GM23338 (cell line): ENCODE results near the gene LRRC2. TPM values are rescaled to one million over a fixed set of nuclear protein-coding genes. Genes with fewer than 3 reads are reported as not detected.
A peak's percentile ranks its signal among the peaks of the same experiment; 100 is the strongest.

Source experiments
- ATAC-seq: fragments of 200-7000 bp; cut with Tn5 transposase; 3 replicates; pipeline ENCODE4 v1.9.1; 2020
- DNase-seq: peaks from one replicate; pipeline ENCODE4 v3.0.0-alpha.2; 2015; ENCODE audit warnings: low spot score
- H2AFZ ChIP-seq: fragments of 200-600 bp; sonication (generic); 2 replicates; pipeline ENCODE4 v1.8.0; 2016; ENCODE audit warnings: antibody characterized with exemption, mild to moderate bottlenecking, moderate library complexity
- H3F3A ChIP-seq: fragments of 200-600 bp; sonication (generic); replicated peaks from 2 replicates; pipeline ENCODE4 v1.8.0; 2017; ENCODE audit warnings: antibody characterized with exemption, mixed run types, low read depth
- H3K27ac ChIP-seq: fragments of 200-600 bp; sonication (generic); 2 replicates; pipeline ENCODE4 v1.6.1; 2016; ENCODE audit warnings: low read depth
- H3K27me3 ChIP-seq: fragments of 200-600 bp; sonication (generic); 2 replicates; pipeline ENCODE4 v1.8.0; 2016; ENCODE audit warnings: mild to moderate bottlenecking, mixed run types, moderate library complexity; ENCODE audit not compliant: insufficient read depth
- H3K36me3 ChIP-seq: fragments of 200-600 bp; sonication (generic); 2 replicates; pipeline ENCODE4 v1.8.0; 2016; ENCODE audit warnings: mild to moderate bottlenecking; ENCODE audit not compliant: insufficient read depth
- H3K4me1 ChIP-seq: fragments of 200-600 bp; sonication (generic); 2 replicates; pipeline ENCODE4 v1.8.0; 2016; ENCODE audit warnings: mild to moderate bottlenecking, moderate library complexity; ENCODE audit not compliant: insufficient read depth
- H3K4me2 ChIP-seq: fragments of 200-600 bp; sonication (generic); 2 replicates; pipeline ENCODE4 v1.7.1; 2017; ENCODE audit warnings: mixed run types
- H3K4me3 ChIP-seq: fragments of 200-600 bp; sonication (generic); 2 replicates; pipeline ENCODE4 v1.6.1; 2016; ENCODE audit warnings: mixed run types
- H3K79me2 ChIP-seq: fragments of 200-600 bp; sonication (generic); replicated peaks from 2 replicates; pipeline ENCODE4 v1.8.0; 2017; ENCODE audit warnings: mild to moderate bottlenecking; ENCODE audit not compliant: insufficient read depth
- H3K9me2 ChIP-seq: fragments of 200-600 bp; sonication (generic); 2 replicates; pipeline ENCODE4 v1.8.0; 2017; ENCODE audit not compliant: insufficient read depth
- H4K20me1 ChIP-seq: fragments of 200-600 bp; sonication (generic); replicated peaks from 2 replicates; pipeline ENCODE4 v1.8.0; 2017; ENCODE audit warnings: mild to moderate bottlenecking; ENCODE audit not compliant: insufficient read depth
- H3K27ac Mint-ChIP-seq: 2 replicates; pipeline ENCODE4 v1.8.0; 2020; ENCODE audit warnings: inconsistent platforms, mild to moderate bottlenecking, moderate library complexity, mixed read lengths
- H3K27me3 Mint-ChIP-seq: 3 replicates; pipeline ENCODE4 v1.8.0; 2022; ENCODE audit warnings: low read depth, mild to moderate bottlenecking, moderate library complexity, mixed read lengths, inconsistent platforms; ENCODE audit not compliant: insufficient read depth, poor library complexity
- H3K36me3 Mint-ChIP-seq: 3 replicates; pipeline ENCODE4 v1.8.0; 2021; ENCODE audit warnings: low read depth, mild to moderate bottlenecking, inconsistent platforms, moderate library complexity, mixed read lengths
- H3K4me1 Mint-ChIP-seq: 3 replicates; pipeline ENCODE4 v1.8.0; 2020; ENCODE audit warnings: mild to moderate bottlenecking, inconsistent platforms, mixed read lengths
- H3K4me3 Mint-ChIP-seq: 3 replicates; pipeline ENCODE4 v1.8.0; 2021; ENCODE audit warnings: moderate library complexity, mild to moderate bottlenecking, inconsistent platforms, mixed read lengths
- H3K9me3 Mint-ChIP-seq: 3 replicates; pipeline ENCODE4 v1.8.0; 2020; ENCODE audit warnings: moderate library complexity, mild to moderate bottlenecking, inconsistent platforms, mixed read lengths
- JUNB ChIP-seq: IDR thresholded peaks from one replicate; pipeline ENCODE4 v1.6.1; 2016; ENCODE audit warnings: antibody characterized with exemption; ENCODE audit not compliant: unreplicated experiment
- NANOG ChIP-seq: IDR thresholded peaks from 2 replicates; pipeline ENCODE4 v1.6.1; 2016; ENCODE audit warnings: antibody characterized with exemption, borderline replicate concordance
- POLR2AphosphoS5 ChIP-seq: IDR thresholded peaks from 2 replicates; pipeline ENCODE4 v1.6.1; 2016; ENCODE audit warnings: antibody characterized with exemption, low read depth
- STAT1 ChIP-seq: IDR thresholded peaks from one replicate; pipeline ENCODE4 v1.6.1; 2016; ENCODE audit warnings: antibody characterized with exemption; ENCODE audit not compliant: unreplicated experiment
- ZNF331 ChIP-seq: fragments of 250-450 bp; sonication (Bioruptor Pico); IDR thresholded peaks from 2 replicates; pipeline ENCODE4 v1.5.0; 2020; ENCODE audit warnings: low read depth, mild to moderate bottlenecking, moderate library complexity
- ZNF462 ChIP-seq: fragments of 250-450 bp; sonication (Bioruptor Pico); IDR thresholded peaks from 2 replicates; pipeline ENCODE4 v1.5.0; 2020; ENCODE audit warnings: mild to moderate bottlenecking, moderate library complexity
- polyA plus RNA-seq: library from polyadenylated mRNA; unstranded; fragments of >200 nt; fragmentation: Nextera tagmentation; extraction: Ambion mirVana; gene quantifications from 2 replicates; pipeline ENCODE4 v1.2.1, GENCODE V29; 2016
- total RNA-seq: library from RNA; depleted of rRNA; stranded (reverse); fragments of >200 nt; shearing (Covaris generic); gene quantifications from 2 replicates; pipeline ENCODE4 v1.2.3, GENCODE V29; 2014
- TF ChIP-seq, protein P1 (sequence below), 2 experiments: fragments of 200-600 bp in 1 of 2; sonication (generic) in 1 of 2; conservative IDR thresholded peaks; 2 replicates each; pipeline versions ENCODE4 v1.5.1 to v1.6.1; 2016 to 2017; ENCODE audit warnings: antibody characterized with exemption in 2 of 2, low read depth in 2 of 2, mild to moderate bottlenecking in 2 of 2, moderate library complexity in 1 of 2

LRRC2 gene
- total and polyA plus RNA-seq, 2 experiments from 2014 or later, result 6.5 to 7.1 TPM

GRCh38 chr3:46544771-46545503 is 21.2 kb downstream of the LRRC2 start:
- Histone ChIP-seq H2AFZ (no peak overlapping the region), H3K27me3 (no peaks in the 10 kb centered on the region), H3K79me2 (peaks cover 5% of the 10 kb centered on the region; the same call in 1 of the 2 replicates), H3K9me2 (no peaks in the 10 kb centered on the region), H3K36me3 (peaks cover 10% of the 10 kb centered on the region), H3F3A (peaks cover 6% of the 10 kb centered on the region; the same call in 1 of the 2 replicates), H3K4me3 (no peak overlapping the region), H3K27ac (peak overlapping the region; percentile 84), H4K20me1 (no peaks in the 10 kb centered on the region), H3K4me2 (peak overlapping the region; percentile 9), H3K4me1 (peaks cover 32% of the 10 kb centered on the region)
- peak; percentile 48 for ATAC-seq
- Mint-ChIP-seq H3K27me3 (peaks cover 23% of the 10 kb centered on the region), H3K4me1 (peaks cover 47% of the 10 kb centered on the region), H3K36me3 (peaks cover 31% of the 10 kb centered on the region), H3K9me3 (peaks cover 25% of the 10 kb centered on the region), H3K27ac (no peak overlapping the region), H3K4me3 (no peak overlapping the region)
- TF ChIP-seq, protein P1, sequence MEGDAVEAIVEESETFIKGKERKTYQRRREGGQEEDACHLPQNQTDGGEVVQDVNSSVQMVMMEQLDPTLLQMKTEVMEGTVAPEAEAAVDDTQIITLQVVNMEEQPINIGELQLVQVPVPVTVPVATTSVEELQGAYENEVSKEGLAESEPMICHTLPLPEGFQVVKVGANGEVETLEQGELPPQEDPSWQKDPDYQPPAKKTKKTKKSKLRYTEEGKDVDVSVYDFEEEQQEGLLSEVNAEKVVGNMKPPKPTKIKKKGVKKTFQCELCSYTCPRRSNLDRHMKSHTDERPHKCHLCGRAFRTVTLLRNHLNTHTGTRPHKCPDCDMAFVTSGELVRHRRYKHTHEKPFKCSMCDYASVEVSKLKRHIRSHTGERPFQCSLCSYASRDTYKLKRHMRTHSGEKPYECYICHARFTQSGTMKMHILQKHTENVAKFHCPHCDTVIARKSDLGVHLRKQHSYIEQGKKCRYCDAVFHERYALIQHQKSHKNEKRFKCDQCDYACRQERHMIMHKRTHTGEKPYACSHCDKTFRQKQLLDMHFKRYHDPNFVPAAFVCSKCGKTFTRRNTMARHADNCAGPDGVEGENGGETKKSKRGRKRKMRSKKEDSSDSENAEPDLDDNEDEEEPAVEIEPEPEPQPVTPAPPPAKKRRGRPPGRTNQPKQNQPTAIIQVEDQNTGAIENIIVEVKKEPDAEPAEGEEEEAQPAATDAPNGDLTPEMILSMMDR (conservative IDR thresholded peaks at IDR 0.05; ENCODE audit: low read depth in 2 of 2), result peak; percentile 15 to 71; a peak in 2 of 4 replicates
- TF ChIP-seq NANOG, result no peak
- peak; percentile 52 for DNase-seq

DNA sequence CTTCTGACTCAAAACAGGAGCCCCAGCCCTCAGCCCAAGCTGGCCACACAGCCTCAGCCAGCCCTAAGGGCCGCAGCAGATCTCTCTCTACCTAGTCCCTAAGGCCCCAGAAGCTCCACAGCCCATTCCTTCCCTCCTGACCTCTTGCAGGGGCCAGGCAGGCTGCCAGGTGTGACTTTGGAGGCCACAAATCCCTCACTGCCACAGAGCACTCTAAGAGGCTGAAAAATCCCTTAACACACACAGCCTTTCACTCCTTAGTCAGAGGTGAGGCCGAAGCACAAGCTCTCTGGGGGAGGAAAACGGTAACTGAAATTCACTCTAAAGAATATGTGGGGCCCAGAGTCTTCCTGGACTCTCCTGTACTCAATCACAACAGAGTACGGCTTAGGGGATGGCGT is 23.3 kb downstream of the LRRC2 start:
- Histone ChIP-seq H3F3A (peaks cover 6% of the 10 kb centered on the region; the same call in 1 of the 2 replicates), H3K27me3 (no peaks in the 10 kb centered on the region), H3K4me1 (peaks cover 32% of the 10 kb centered on the region), H3K9me2 (no peaks in the 10 kb centered on the region), H2AFZ (no peak overlapping the region), H3K79me2 (no peaks in the 10 kb centered on the region), H4K20me1 (no peaks in the 10 kb centered on the region), H3K27ac (peak overlapping the region; percentile 80), H3K36me3 (no peaks in the 10 kb centered on the region), H3K4me2 (no peak overlapping the region), H3K4me3 (no peak overlapping the region)
- Mint-ChIP-seq H3K9me3 (peaks cover 5% of the 10 kb centered on the region; the same call in 2 of the 3 replicates), H3K27ac (peak overlapping the region; percentile 39; the same call in 1 of the 2 replicates), H3K27me3 (peaks cover 23% of the 10 kb centered on the region), H3K4me3 (no peak overlapping the region), H3K4me1 (peaks cover 43% of the 10 kb centered on the region), H3K36me3 (peaks cover 13% of the 10 kb centered on the region)
- ATAC-seq (0 out of 3 replicates have a peak, but pooled peaks have one; percentile 8), DNase-seq (no peak)
- TF ChIP-seq JUNB (no peak), ZNF462 (CRISPR knock-in tag) (no peak), STAT1 (no peak), ZNF331 (CRISPR knock-in tag) (no peak), POLR2AphosphoS5 (no peak)
- TF ChIP-seq, protein P1 (conservative IDR thresholded peaks at IDR 0.05; ENCODE audit: low read depth in 2 of 2), result no peak
